Kidney (tissue), 14 donors: ENCODE measurements around the gene IRF1. TPM values are rescaled to one million over a fixed set of nuclear protein-coding genes. Genes with fewer than 3 reads are reported as not detected.

Experiments
- DNase-seq, 5 donors: peaks; one replicate each; pipeline ENCODE4 v3.0.0-alpha.2; 2013 to 2020
- FAIRE-seq: peaks from 2 replicates; lab custom pipeline; 2012; peaks lifted over from hg19 to GRCh38; lab: Jason Lieb, UNC
- H3K27ac ChIP-seq, 2 donors: one replicate each; pipeline ENCODE4 v1.7.0; 2013; ENCODE audit warnings: low read depth in 2 of 2, low read length in 2 of 2, inconsistent platforms in 1 of 2
- H3K27me3 ChIP-seq: one replicate; pipeline ENCODE4 v1.7.1; 2013; ENCODE audit warnings: low read length, inconsistent platforms; ENCODE audit not compliant: control insufficient read depth, insufficient read depth
- H3K36me3 ChIP-seq, 3 donors: one replicate each; pipeline versions ENCODE4 v1.7.0 to v1.7.1; 2013; ENCODE audit warnings: low read length in 3 of 3, control low read depth in 1 of 3, inconsistent platforms in 1 of 3; ENCODE audit not compliant: insufficient read depth in 3 of 3, control insufficient read depth in 2 of 3
- H3K4me1 ChIP-seq, 3 donors: one replicate each; pipeline versions ENCODE4 v1.7.0 to v1.7.1; 2013; ENCODE audit warnings: low read length in 3 of 3, inconsistent platforms in 1 of 3, low read depth in 1 of 3; ENCODE audit not compliant: control insufficient read depth in 2 of 3, insufficient read depth in 2 of 3
- H3K4me3 ChIP-seq, 3 donors: one replicate each; pipeline versions ENCODE4 v1.7.0 to v1.8.1; 2013; ENCODE audit warnings: low read length in 3 of 3, control low read depth in 1 of 3, inconsistent platforms in 1 of 3
- H3K9ac ChIP-seq, 3 donors: one replicate each; pipeline versions ENCODE4 v1.7.0 to v1.7.1; 2013; ENCODE audit warnings: low read length in 3 of 3, control low read depth in 1 of 3, inconsistent platforms in 1 of 3
- H3K9me3 ChIP-seq, 3 donors: one replicate each; pipeline versions ENCODE4 v1.7.0 to v1.7.1; 2013; ENCODE audit warnings: low read length in 3 of 3, control low read depth in 1 of 3, inconsistent platforms in 1 of 3; ENCODE audit not compliant: control insufficient read depth in 2 of 3, insufficient read depth in 1 of 3
- intact Hi-C: fragments of 100-400 bp; cut with DNase I; formaldehyde crosslinking; loops from one replicate; pipeline ENCODE4 v1.11.1; 2022
- polyA plus RNA-seq: library from polyadenylated mRNA; stranded (reverse); fragments of 350-450 nt; fragmentation: Illumina TruSeq; extraction: RNeasy Lipid Tissue Mini Kit (QIAGEN cat#74804); gene quantifications from one replicate; pipeline ENCODE4 v1.2.3, GENCODE V29; 2014; ENCODE audit warnings: low read depth, low replicate concordance; ENCODE audit not compliant: insufficient read depth
- total RNA-seq: library from RNA; stranded (reverse); fragmentation: NEBNext Ultra II Directional; extraction: Animal tissue kit (Norgen Biotek cat#: 25700); gene quantifications from one replicate; pipeline ENCODE4 v1.2.1, GENCODE V29; 2021
- TF ChIP-seq, protein P1 (sequence below): IDR thresholded peaks from 3 replicates; pipeline ENCODE4 v1.5.1; 2012; ENCODE audit warnings: mild to moderate bottlenecking, moderate library complexity, borderline replicate concordance; ENCODE audit not compliant: insufficient read depth; ENCODE audit errors: extremely low read depth
- donor health status: control.
- donor health status: control.
- donor health status: control.
- donor health status: control.
- donor health status: control.
- donor health status: DM: yes; HTN: yes; CAD: no.
- donor health status: Normal renal cell carcinoma (clear cell type).

Gene IRF1
- total and polyA plus RNA-seq, 2 donors from 2014 or later = 20.5 to 55.6 TPM

DNA sequence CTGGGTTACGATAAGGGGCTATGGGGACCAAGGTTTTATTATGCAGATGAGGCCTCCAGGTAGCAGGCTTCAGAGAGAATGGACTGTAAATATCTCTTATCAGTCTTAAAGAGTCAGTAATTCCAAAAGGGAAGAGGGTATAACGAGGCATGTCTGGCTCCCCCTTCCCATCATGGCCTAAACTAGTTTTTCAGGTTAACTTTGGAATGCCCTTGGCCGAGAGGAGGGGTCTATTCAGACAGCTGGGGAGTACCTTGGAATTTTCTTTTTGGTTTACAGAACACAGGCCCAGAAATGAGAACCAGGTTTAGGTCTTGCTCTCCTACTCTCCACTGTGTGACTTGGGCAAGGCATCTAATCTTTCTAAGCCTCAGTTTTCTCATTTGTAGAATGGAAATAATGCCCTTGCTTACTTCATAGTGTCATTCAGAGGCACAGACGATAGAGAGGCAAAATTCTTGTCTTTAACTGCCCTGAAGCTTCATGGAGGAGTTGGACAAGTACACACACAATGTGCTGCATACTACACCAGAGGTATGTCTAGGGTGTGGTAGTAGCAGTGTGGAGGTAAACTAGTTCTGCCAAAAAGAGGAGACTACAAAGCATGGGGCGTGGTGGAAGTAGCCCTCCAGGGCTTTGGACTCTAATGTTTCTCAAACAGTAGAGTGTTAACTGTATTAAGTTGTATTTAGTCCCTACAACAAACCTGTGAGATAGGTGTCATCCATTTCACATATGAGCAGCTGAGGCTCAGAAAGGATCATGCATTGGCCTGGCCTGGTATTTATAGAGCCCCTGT is 45.5 kb downstream of the IRF1 start:
- Histone ChIP-seq H3K36me3 (no peaks in the 10 kb centered on the region), H3K9ac (no peak overlapping the region), H3K4me1 (peaks cover 0 to 19% (median 18%) of the 10 kb centered on the region in 3 donors), H3K27me3 (no peaks in the 10 kb centered on the region), H3K4me3 (no peak overlapping the region), H3K9me3 (no peaks in the 10 kb centered on the region), H3K27ac (peak overlapping the region in 1 of 2 donors; percentile 39)
- DNase-seq = no peak
- intact Hi-C loops = no loop called here
- TF ChIP-seq, protein P1, sequence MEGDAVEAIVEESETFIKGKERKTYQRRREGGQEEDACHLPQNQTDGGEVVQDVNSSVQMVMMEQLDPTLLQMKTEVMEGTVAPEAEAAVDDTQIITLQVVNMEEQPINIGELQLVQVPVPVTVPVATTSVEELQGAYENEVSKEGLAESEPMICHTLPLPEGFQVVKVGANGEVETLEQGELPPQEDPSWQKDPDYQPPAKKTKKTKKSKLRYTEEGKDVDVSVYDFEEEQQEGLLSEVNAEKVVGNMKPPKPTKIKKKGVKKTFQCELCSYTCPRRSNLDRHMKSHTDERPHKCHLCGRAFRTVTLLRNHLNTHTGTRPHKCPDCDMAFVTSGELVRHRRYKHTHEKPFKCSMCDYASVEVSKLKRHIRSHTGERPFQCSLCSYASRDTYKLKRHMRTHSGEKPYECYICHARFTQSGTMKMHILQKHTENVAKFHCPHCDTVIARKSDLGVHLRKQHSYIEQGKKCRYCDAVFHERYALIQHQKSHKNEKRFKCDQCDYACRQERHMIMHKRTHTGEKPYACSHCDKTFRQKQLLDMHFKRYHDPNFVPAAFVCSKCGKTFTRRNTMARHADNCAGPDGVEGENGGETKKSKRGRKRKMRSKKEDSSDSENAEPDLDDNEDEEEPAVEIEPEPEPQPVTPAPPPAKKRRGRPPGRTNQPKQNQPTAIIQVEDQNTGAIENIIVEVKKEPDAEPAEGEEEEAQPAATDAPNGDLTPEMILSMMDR = no peak
- no peak for FAIRE-seq

DNA sequence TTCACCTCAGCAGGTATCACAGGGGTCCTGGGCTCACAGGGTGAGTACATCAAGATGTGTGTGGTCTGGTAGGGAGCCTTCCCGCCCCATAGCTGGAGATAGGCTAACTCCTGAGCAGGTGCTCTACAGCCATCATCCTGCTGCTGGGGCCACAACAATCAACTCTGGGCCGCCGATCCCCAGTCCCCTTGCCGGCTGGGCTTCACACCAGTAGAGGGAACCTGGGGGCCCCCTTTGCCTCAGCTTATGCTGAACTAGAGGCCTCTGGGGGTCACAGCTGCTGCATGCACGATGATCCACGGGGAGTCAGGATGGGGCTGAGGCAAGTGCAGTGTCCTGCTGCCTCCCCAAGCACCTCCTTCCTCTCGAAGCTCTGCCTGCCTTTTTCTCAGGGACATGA is 46.5 kb downstream of the IRF1 start:
- H3K4me3 ChIP-seq = no peak overlapping the region
- no peak for DNase-seq
- H3K9ac ChIP-seq = no peak overlapping the region
- TF ChIP-seq, protein P1 = no peak
- intact Hi-C loops = no loop called here
- H3K27me3 ChIP-seq = no peaks in the 10 kb centered on the region
- H3K36me3 ChIP-seq = no peaks in the 10 kb centered on the region
- H3K4me1 ChIP-seq = peaks cover 0 to 20% (median 18%) of the 10 kb centered on the region in 3 donors
- no peak for FAIRE-seq
- no peak overlapping the region for H3K27ac ChIP-seq
- no peaks in the 10 kb centered on the region for H3K9me3 ChIP-seq

DNA sequence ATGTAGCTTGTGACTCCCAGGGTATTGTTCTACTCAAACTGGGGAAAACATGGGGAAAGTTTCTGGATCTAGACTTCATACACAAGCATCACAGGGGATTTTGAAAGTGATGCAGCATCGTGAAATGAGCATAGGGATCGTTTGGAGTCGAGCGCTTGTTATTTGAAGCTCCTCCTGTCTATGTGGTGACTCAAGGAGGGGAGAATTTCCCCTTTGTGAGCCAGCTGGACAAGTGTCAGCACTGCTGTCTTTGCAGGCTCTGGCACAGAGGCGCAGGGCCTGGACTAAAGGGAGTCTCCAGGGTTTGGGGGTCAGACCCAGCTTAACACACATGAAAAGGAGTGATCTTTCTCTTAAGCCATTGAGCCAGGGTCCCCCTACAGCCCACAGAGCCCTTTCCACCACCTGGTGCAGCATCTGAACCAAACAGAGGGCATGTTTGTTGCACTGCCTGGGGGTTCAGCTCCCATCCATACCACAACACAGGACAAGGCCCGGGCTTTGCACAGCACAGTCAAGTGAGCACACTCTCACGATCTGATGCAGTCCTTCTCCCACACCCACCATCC is 51.0 kb downstream of the IRF1 start:
- FAIRE-seq (no peak), DNase-seq (peak in 1 of 5 donors; percentile 85)
- Histone ChIP-seq H3K27ac (peak overlapping the region in 1 of 2 donors; percentile 7), H3K36me3 (no peaks in the 10 kb centered on the region), H3K4me1 (peaks cover 0 to 30% (median 10%) of the 10 kb centered on the region in 3 donors), H3K27me3 (no peaks in the 10 kb centered on the region), H3K9me3 (no peaks in the 10 kb centered on the region), H3K4me3 (no peak overlapping the region), H3K9ac (no peak overlapping the region)
- TF ChIP-seq, protein P1 = no peak
- intact Hi-C loops = no loop called here
